ENCODE measurements around the gene CLDN9.

Gene CLDN9

DNA sequence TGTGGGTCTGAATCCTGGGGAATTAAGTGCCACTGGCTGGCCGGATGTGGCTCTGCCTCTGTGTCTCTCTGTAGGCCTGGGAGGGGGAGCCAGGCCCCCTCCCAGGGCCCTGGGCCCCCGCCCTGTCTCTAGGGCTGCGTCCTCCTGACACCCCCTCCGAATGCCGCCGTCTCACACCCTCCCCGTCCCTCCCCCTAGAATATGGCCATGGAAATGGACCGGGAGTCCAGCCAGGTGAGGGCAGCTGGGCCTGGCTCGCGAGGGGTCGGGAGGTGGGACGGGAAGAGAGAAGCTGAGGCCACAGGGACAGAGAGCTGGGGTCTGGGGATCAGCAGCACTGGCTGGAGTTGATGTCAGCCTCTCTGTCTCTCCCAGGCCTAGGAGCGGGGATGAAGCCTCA, 16.4 kb upstream of the CLDN9 start:
- no peak for DNase-seq (ENCODE audit: low read depth)

DNA sequence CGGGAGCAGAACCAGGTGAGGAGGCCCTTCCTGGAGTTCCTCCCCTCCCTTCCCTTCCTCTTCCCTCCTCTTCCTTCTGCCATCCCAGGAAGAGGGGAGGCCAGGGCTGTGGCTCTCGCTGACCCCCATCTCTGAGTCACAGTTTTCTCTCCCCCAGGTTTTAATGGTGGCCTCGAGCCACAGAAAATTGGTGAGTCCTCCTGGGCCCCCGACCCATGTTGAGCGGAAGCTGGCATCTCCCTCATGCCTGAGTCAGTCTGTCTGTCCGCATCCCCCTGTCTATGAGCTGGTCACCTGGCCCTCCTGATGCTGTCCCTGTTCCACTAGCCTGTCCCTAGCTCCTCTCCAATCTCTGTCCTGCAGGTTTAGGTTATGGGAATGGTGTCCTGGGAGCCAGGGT, 12.8 kb upstream of the CLDN9 start:
- no peak for DNase-seq (ENCODE audit: low read depth)

DNA sequence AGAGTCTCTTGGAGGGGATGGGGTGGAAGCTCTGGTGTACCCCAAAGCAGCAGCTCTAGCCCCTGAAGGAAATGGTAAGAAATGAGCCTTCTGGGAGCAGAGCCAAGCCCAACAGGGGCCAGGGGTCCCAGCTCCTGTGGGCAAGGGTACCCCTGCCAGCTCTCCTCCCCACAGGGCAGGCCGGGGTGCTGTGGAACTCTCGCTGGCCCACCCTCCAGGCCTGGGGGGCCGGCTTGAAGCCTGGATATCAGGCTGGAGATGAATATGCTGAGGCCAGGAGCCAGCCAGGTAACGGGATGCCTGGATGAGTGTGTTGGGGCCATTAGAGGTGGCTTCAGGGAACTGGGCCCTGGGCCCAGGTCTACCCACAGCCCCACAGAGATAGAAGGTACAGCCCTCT, 12.2 kb upstream of the CLDN9 start:
- DNase-seq (ENCODE audit: low read depth) = no peak

DNA sequence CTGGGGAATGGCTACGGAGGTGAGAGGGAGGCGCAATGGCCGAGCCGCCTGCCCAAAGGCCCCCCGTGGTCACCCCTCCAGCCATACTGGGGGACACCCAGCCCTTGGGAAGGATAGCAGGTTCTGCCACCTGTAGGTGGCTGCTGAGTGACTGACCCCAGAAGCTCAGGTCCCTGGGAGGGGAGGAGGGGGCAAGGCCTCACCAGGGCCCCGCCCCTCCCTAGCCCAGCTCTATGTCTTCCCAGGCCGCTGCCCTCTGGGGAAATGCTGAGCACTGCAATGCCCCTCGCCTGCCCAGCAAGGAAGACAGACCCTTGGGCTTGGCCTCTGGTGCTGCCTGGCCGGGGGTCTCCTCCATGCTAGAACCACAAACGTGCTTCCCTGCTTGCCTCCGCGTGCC, 11.4 kb upstream of the CLDN9 start:
- DNase-seq (ENCODE audit: low read depth) = no peak

DNA sequence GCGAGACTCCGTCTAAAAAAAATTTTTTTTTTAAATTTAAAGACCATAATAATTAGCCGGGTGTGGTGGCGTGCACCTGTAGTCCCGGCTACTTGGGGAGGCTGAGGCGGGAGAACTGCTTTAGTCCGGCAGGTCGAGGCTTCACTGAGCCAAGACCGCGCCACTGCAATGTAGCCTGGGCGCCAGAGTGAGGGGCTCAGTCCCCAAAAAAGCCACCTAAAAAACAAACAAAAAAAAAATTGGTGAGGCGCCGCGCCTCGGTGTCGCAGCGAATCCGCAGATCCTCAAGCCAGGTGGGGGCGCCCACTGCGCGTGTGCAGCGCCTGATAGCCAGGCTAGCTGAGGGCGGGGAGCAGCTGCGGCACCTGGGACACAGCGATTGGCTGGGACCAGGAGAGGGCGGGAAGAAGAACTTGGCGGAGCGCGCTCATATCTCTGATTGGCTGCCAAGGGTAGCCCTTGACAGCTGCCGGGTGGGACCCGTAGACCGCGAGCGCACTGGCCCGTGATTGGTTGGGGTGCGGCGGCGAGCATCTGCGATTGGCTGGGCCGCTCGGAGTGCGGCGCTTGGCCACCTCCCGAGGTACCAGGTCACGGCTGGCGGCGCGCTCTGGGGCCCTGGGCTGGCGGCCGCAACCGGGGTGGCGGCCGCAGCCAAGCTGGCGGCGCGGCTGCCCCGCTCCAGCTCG, 9.0 kb upstream of the CLDN9 start:
- DNase-seq (ENCODE audit: low read depth) = peak; percentile 95

DNA sequence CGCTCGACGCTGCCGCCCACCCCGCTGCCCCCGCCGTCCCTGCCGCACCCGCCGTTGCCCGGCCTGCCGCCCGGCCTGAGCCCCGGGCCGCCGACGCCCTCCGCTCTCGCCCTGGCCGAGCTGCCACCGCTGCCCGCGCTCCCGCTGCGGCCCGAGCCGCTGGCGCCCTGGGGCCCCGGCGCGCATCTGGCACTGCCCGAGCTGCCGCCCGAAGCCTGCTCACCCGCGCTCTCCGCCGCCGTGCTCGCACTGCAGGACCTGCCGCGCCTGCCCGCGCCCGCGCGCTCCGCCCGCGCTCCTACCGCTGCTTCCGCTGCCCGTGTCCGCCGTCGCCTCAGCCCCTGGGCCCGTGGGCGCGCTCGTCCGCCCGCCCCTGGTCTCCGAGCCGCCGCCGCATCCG, 8.4 kb upstream of the CLDN9 start:
- no peak for DNase-seq (ENCODE audit: low read depth)

DNA sequence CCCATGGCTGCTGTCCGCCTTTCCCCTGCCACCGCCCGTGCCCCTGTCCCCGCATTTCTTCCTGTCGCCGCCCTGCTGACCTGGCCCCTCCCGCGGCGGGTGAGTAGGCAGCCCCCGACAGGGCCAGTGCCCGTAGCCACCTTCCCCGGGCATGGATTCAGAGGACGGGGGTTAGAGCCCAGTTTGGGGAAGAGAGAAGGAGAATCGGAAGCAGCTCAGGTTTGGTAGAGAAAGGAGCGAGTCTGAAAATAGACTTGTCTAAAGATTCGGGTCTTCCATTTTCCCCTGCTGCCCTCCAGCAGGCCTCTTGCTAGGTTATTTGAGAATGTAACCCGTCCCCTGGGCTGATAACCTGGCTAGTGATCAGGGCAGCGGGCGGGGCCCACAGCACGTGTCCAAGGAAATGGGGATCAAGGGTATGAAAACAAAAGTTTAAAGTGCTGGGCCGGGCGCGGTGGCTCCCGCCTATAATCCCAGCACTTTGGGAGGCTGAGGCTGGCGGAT, 7.9 kb upstream of the CLDN9 start:
- no peak for DNase-seq (ENCODE audit: low read depth)

DNA sequence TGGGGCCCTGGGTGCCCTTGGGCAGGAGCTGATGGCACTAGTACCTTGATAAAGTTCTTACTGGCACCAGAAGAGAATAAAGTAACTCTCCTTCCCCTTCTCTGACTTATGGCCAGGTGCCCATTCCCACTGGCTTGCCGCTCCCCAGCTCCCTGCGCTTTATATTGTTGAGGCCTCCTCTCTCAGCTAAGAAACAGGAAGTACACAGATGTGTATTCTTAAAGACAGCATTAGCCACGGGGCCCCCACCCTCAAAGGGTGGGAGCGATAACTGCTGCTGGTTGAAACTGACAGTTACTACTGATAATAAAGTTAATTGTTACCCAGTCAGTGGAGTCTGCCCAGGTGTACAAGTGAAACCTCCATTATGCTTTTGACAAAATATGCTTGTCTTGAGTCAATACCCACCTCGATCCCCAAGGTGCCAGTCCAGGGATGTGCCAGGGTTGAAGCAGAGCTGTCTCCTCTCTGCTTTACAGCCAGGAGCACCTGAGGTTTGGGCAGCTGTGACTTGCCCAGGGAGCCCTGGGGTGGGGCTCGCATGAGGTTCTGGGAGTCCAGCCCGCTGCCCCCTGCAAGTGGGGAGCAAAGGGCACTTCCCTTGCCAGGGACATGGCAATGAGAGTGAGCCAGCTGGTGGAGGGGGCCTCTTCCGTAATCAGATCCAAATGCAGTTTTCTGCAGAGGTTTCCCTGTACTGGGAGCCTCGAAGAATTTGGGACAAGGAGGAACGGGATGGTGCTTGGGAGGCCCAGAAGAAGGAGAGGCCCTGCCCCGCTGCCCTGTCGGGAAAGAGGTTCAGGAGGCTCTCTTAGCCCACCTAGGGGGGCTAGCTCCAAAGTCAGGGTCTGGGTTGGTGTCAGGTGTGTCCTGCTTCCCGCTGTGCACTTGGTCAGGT, 5.4 kb upstream of the CLDN9 start:
- DNase-seq (ENCODE audit: low read depth) = no peak

DNA sequence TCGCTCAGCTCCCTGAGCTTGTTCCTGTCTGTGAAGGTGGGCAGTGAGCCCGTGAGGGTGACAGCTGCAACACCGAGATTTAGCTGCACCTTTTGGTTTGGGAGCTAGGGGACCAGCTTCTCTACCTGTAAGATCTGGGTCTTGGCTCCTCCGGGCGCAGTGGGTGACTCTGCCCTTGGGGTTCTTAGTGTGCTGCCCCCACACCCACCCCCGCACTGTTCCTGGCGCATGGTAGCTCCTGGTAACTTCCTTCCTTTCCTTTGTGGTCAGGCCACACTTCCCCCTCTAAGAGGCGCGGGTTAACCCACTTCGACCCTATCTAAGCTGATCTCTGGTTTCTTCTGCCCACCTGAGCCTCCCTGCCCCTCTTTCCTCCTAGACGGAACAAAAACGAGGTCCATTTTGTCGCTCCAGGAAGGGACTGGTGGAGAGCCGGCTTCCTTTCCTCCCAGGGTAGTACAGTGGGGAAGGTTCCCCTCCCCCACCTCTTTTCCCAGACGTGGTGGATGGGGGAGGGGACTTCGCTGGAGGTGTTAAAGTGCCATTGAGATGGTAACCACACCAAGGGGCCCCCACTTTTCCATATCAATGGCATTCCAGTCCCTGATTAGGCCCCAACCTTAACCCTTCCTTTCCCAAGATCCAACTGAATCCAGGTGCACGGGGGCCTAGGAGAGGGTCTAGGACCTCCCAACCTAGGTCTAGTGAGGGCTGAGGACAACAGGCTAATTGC, 4.6 kb upstream of the CLDN9 start:
- DNase-seq (ENCODE audit: low read depth) = no peak

DNA sequence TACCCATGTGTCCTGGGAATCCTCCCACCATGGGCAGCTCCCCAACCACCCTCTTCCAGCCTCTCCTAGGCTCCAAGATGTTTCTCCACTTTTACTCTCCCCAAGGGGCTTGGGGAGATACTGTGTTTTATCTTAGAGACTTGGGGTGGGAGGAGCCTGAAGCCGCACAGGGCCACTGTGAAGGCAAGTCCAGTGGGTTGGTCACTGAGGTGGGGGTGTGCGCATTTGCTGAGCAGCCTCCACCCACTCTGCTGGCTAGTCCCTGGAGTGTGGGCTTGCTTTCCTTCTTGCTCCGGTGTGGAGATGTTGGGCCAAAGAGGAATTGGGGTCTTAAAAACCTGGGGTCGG, 4.1 kb upstream of the CLDN9 start:
- no peak for DNase-seq (ENCODE audit: low read depth)

DNA sequence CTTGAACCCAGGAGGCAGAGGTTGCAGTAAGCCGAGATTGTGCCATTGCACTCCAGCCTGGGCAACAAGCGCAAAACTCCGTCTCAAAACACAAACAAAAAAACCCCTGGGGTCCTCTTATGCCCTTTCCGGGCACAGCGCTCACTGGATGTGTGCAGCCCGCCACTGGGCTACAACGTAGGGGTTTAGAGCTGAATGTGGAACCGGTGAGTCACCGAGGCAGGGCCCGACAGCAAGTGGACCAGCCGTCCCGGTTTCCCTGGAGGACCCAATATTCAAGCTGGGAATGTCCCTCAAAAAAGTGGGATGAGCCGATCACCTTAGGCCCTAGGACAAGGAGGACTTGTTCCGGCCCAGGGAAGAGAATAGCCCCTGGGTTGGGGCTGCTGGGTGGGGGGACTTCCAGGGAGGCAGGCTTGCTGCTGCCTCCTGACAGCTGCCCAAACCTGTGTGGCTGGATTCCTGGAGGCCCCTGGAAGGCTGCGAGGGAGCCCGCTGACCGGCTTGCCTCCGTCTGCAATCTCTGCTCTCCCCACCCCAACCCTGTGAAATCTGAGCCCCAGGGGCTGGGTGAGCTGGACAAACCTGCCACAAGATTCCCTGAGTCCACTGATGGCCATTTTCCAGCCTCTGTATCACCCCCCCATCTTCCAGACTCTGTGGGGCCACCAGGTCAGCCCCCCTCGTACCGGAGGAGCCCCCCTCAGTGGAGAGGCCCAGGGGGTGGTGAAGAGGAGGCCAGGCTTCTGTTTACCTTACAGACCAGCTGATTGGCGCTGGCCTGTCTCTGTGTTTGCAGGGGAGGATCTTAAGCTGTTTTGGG, 2.9 kb upstream of the CLDN9 start:
- DNase-seq (ENCODE audit: low read depth) = no peak

DNA sequence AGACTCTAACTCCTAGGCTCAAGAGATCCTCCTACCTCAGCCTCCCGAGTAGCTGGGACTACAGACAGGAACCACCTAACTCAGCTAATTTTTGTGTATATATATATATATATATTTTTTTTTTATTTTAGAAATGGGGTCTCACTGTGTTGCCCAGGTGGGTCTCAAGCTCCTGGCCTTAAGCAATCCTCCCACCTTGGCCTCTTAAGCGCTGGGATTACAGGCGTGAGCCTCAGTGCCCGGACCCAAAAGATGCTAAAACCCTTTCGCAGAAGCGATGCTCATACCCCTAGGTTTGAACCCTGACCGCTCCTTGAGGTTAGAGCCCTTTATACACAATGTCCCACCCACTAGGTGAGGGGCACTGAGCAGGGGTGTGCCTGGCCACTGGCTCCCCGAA, 2.2 kb upstream of the CLDN9 start:
- DNase-seq (ENCODE audit: low read depth) = no peak

DNA sequence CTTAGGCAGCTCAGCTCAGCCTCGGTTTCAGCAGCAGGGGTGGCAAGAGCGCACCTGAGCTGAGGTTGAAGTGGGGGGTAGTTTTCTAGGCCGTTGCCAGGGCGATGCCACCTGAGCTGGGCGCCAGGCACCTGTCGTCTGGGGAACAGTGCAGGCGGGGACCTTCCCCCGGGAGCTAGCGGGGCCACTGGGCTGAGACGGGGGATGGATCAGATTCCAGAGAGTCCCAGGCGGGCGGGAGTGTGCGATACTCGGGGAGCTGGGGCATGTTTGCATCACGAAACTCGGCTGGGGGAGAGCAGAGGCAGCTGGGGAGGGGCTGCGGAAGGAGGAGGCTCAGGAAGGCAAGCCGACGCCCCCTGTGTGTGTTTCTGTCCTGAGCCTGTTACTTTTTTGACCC, 477 bp upstream of the CLDN9 start:
- DNase-seq (ENCODE audit: low read depth) = no peak

DNA sequence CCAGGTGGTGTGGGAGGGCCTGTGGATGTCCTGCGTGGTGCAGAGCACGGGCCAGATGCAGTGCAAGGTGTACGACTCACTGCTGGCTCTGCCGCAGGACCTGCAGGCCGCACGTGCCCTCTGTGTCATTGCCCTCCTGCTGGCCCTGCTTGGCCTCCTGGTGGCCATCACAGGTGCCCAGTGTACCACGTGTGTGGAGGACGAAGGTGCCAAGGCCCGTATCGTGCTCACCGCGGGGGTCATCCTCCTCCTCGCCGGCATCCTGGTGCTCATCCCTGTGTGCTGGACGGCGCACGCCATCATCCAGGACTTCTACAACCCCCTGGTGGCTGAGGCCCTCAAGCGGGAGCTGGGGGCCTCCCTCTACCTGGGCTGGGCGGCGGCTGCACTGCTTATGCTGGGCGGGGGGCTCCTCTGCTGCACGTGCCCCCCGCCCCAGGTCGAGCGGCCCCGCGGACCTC, 798 bp downstream of the CLDN9 start:
- no peak for DNase-seq (ENCODE audit: low read depth)

DNA sequence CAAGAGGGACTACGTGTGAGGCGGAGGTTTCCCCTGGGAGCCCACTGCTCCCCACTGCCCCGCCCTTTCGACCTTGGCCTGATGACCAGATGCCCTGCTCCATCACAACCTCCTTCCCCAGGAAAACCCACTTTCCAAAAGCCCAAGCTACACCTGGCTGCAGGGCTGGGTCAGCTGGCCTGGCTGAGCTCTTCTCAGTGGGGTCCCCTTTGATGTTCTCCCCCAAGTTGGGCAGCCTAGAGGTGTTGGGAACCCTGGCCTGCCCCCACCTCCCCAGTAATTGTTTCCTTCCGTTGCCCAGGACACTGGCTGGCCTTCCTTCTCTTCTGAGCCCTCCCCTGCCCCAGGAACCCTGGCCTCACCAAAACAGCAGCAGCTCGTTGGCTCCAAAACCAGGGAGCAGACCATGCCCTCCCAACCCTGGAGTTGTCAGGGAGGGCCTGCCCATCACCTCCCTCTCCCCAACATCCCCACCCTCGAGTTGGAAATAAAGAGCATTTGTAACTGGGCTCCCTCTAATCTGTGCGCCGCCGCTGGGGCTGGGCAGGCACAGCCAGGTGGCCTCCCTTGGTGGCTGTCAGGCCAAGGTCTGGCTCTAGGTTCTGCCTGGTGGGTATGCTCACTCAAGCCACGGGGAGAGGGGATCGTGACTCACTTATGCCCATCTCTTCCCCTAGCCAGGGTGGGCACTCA, 1.4 kb downstream of the CLDN9 start:
- no peak for DNase-seq (ENCODE audit: low read depth)

DNA sequence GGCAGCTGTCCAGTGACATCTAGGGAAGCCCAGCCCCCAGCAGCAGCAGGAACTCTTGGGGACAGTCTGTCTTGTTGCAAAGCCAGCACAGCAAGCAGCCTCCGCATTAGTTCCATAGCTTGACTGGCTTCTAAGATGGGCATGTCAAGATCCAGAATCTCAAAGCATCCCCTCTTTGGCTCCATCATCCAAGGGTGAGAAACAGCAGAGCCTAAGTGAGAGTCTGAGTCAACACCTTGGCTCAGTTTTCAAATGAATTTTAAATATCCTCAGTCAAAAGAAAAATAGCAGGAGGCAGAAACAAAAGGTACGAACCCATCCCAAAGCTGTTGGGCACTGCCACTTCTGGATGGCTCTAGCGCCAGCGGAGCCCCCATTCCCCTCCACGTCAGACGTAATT, 2.2 kb downstream of the CLDN9 start:
- no peak for DNase-seq (ENCODE audit: low read depth)

DNA sequence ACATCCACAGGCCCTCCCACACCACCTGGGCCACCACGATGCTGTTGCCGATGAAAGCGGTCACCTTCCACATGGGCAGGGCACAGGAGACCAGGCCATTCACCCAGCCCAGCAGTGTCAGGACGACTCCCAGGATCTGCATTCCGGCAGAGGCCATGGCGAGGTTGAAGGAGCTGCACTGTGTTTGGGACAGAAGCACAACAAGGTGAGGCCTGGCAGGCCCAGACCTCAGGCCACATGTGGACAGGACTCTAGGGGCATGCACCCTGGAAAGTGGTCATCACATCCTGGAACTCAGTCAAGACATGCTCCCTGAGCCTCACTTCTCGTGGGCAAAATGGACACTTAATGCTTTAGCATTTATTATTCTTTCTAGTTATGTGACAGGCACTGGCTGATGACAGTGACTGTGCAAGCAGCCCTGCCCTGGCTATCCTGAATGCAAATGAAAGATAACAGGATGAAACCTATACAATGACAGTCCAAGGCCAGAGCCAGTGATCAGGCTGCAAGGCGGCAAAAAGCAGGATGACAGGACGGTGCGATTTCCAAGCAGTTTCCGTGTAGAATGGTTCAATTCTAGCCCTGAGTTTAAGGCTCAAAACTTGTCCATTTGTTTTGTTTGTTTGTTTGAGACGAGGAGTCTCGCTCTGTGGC, 3.3 kb downstream of the CLDN9 start:
- no peak for DNase-seq (ENCODE audit: low read depth)

DNA sequence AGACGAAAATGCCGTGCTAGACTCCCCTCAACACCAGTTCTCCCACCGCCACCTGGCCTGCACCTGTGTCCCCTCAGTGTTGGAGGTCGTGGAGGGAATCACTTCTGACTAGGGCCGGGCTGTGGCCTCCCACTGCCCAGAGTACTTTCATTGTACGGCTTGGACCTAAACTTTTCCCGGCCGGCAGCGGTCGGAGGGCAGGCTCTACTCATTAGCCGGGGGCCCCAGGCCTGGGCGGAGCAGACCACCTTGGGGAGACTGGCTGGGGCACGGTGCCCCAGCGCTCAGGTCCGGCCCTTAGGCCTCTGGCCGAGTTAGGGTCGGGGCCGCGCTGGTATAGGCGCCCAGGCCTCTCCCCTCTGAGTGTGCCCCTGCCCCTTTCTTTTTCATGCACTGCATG, 4.6 kb downstream of the CLDN9 start:
- no peak for DNase-seq (ENCODE audit: low read depth)

DNA sequence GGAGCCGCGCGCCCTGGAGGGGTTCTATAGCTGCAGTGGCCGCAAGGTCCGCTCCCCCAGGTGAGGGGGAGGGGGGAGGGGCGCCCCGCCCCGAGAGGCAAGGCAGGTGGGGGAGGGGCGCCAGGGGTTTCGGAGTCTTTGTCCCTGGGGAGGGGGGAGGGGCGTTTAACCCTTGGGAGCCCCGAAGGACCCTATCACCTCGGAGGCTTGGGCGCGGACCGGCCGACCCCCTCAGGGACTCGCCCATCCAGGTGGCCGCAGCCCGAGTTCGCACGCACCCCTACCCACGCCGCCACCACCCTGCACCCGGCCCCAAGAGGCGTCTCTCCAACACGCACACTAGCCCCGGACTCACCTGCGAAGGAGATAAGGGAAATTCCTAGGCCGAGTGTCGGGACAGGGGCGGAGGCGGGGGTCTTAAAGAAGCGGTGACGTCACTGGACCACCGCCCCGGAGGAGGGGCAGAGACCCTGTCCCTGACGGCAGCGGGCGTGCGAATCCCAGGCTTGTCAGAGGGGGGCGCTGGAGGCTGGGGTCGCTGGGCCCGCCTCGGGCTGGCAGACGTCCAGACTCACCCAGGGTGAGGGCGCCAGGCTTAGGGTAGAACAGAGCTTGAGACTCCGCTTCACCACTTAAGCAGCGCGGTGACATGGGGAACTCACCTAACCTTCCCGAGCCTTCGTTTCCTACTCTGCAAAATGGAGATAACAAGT, 5.2 kb downstream of the CLDN9 start, which contains the start of gene CLDN6:
Gene CLDN6, minus strand, starts transcription at position 390 of the 713 bp plus-strand sequence. CDS start 2,162 bp downstream, outside the sequence.
- no peak for DNase-seq (ENCODE audit: low read depth)
